ENCODE data around the gene PPP4C. TPM values are rescaled to one million over a fixed set of nuclear protein-coding genes. Genes with fewer than 3 reads are reported as not detected.

Gene PPP4C
- total RNA-seq, 1 donor from 2014 or later = 154 TPM

DNA sequence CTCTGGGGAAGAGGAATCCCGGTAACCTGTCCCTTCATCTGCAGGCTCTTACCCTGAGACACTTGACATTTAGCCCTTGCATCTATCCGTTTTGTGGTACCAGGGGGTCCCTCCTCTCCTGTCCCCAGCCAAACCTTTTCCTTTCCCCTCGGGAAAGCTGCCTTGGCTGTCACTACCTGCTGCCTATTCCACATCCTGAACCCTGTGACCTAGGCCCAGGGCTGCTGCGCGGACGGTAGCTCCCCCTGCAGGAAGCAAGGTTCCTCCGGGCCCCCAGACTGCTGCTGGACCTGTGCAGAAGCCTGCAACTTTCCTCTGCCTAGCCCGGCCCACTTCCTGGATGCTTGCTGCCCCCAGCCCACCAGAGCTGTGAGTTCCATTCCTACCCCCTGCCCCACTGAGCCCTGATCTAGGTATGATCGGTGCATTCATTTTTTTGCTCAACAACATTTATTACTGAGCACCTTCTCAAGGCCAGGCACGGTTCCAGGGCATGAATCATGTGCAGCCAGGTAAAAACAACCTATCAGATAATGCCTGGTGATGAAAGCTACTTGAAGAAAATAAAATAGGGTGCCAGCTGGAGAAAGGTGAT is 20.7 kb upstream of the PPP4C start:
- DNase-seq (ENCODE audit: low read depth) = peak; percentile 64

DNA sequence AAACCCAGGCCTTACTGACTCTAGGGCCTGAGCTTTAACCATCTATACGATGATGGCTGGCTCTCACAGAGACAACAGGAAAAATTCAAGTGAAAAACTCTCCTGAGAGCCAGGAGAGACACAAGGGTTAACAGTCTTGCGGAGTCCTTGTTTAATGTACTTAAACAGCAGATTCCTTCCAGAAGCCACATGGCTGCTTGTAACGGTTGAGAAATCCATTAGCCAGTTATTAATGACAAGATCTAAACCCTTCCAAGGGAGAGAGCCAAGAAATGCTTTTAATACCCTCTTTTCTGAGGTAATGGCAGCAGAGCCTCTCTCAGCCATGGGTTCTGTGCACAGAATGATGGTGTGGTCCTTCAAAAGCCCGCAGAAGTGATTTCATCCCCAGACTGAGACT is 15.4 kb upstream of the PPP4C start:
- DNase-seq (ENCODE audit: low read depth) = no peak

DNA sequence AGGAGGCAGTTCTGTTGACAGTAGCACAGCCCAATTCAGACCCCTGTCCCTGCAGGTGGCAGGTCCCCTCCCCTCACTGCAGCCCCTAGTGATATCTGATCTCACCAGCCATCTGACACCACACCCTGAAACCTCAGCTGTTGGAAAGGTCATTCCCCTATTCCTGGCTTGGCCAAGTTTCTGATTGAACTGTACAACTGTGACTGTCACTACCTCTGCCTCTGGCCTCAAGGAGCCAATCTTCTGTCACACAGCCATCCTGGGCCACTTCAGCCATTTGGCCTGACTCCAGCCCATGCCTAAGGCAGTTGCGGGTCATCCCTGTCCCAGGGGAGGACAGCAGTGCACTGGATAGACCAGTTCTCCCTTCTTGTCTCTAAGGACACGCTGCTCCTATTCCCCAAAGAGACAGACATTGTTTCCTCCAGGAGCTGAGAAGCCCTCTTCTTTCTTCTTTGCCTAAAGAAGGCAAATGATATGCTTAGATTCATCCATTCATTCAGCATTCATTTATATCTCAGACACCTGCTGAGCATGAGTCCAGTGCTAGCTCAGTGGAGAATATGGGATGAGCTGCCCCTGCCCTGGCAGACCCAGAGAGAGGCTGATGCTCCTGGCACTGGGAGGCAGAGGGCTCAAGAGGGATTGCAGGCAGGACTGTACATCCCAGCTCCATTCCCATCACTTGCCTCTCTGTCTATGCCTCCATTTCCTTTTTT is 14.8 kb upstream of the PPP4C start:
- DNase-seq (ENCODE audit: low read depth) = no peak

DNA sequence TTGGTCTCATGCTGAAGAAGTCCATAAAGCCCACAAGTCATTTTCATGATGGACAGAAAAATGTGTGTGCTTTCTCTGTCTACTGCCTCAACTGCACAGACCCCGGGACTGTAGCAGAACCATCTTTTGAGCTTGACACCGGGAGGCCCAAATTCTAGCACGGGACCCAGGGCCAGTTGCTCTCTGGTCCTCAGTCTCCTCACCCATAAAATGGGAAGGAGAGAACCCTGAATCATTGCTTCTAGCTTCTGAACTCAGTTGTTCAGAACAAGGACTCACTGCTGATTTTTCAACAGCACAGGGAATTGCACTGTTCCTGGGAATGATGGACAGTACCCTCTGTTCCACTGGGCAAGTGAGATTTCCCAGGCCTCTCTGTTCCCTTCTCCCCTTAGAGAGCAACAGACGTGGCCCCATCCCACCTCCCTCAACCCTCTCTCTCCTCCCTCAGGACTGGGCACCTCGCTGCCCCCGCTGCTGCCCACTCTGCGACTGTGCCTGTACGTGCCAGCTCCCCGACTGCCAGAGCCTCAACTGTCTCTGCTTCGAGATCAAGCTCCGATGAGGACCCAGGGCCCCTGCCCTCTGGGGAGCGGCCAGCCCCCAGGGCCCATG is 12.4 kb upstream of the PPP4C start:
- DNase-seq (ENCODE audit: low read depth) = no peak

DNA sequence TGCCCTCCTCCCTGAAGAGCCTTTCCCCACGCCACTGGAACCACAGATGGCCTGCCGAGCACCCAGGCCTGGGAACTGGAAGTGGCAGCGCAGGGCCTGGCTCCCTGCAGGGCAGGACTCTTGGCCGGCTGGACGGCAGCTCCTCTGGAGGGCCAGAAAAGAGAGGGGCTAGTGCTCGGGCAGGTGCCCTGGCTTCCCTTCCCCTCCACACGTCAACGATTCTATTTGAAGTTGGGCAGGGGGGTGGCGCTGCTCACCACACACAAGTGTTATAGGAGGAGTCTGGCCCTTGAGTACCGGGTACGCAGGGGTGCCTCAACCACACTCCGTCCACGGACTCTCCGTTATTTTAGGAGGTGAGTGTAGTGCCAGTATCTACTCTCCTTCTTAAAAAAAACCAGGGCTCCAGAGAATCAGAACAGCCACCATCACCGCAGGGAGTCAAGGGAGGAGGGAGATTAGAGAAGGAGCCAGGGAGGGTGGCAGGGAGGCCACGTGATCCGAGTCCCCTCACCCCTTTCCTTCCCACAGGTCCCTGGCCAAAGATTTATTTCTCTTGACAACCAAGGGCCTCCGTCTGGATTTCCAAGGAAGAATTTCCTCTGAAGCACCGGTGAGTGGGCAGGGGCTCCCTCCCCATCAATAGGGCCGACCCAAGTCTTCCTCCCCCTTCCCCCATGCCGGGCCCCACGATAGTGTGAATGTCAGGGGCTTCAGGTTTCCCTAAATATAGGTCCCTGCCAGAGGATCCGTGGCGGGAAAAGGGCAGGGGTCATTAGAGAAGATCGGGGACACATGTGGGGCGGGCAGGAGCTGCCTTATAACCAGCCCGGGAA is 11.7 kb upstream of the PPP4C start:
- peak; percentile 44 for DNase-seq (ENCODE audit: low read depth)

DNA sequence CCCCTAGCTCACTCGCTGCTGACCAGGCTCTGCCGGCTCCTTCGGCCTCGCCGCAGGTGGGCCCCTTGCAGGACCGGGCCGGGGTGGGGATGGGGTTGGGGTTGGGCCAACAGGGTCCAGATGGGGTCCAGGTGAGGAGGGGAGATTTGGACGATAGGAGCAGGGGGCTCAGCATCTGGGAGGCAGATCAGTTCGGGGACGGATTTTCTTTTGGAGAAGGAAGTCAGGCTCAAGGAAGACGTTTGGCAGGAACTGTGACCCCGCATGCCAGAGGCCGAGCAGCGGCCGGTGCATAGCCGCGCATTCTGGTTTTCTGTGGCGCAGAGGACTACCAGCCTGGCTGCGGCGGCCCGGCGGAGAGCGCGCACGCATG is 11.1 kb upstream of the PPP4C start:
- DNase-seq (ENCODE audit: low read depth) = no peak

DNA sequence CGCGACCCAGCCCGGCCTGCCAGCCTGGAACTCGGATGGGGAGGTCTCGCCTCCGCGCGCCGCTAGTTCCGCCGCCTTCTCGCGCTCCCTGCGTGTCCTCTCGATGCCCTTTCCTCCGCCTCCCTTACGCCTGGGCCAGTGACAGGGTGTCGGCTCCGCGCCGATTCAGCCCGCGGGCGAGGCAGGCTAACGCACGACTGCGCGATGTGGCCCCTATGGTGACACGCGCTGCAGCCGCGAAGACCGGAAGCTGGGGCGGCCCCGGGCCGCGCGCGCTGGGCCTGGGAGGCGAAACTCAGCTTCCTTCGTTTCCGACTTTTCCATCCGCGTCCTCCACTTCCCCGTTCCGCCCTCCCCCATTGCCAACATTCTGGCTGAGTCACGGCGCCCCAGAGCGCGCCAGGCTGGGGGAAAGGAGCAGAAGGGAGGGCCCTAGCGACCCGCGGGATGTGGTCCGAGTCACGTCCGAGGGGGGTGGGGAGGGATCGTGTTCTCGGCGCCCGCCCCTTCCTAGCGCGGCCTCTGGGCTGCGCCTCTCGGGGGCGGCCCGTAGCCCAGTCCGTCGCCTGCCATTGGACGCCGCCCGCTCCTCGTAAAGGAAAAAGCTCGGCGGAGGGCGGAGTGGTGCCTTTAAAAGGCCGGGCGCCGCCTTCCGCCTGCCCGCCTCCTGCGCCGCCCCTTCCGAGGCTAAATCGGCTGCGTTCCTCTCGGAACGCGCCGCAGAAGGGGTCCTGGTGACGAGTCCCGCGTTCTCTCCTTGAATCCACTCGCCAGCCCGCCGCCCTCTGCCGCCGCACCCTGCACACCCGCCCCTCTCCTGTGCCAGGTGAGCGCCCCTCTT is 10.5 kb upstream of the PPP4C start, which contains the start of gene ALDOA:
TSS of gene ALDOA (plus strand) at position 659 of the 841 bp plus-strand sequence. CDS start 1,138 bp downstream, outside the sequence.
- peak; percentile 90 for DNase-seq (ENCODE audit: low read depth)

DNA sequence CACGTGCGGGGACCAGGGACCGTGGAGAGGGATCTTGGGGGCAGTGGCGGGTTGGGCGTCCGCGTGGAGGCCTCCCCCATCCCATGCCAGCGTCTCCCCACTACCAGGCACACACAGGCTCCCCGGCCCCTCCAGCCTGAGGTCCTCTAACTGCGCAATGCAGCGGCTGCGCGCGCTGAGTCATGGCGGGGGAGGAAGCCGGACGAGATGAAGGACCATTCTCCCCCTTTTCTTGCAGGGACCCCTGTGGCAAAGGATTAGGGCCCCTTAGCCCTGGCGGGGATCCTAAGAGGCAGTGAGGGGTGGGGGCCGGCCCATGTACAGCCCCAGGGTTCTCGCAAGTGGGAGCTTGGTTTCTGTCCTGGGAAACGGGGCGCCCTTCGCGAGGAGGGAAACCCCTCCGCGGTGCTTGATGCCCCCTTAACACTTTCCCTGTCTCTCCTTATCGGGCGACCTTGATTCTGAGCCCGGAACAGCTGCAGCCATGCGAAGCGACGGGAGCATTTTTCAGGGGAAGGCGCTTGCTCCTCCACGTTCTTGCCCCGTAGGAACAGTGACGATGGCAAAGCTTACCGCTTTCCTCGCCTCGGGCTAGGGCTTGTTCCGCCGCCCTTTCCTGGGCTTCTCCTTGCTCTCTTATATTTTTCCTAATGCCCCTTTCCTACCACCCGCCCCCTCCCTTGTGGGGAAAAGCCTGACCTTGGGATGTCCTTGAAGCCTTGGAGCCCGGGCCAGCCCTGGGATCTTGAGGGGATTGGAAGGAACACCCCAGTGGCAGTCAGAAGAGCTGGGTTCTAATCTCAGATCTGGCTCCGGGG is 9.6 kb upstream of the PPP4C start:
- no peak for DNase-seq (ENCODE audit: low read depth)

DNA sequence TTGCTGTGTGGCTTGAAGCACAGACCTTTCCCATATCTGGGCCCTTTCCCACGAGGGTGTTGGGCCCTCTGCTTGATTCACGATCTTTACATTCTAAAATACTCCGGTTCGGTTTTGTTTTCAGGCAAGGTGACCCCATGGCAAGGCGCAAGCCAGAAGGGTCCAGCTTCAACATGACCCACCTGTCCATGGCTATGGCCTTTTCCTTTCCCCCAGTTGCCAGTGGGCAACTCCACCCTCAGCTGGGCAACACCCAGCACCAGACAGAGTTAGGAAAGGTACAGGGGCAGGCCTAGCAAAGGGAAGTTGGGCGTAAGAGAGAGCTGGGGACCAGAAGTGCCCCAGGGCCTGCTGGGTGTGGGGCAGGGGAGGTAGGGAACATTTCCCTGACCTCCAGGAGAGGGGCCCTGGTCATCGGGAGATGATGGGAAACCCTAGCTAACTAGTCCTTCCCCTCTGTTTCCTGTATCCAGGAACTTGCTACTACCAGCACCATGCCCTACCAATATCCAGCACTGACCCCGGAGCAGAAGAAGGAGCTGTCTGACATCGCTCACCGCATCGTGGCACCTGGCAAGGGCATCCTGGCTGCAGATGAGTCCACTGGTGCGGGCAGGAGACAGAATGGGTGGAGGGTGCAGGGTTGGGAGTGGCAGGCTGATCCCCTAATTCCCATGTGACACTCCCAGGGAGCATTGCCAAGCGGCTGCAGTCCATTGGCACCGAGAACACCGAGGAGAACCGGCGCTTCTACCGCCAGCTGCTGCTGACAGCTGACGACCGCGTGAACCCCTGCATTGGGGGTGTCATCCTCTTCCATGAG is 8.8 kb upstream of the PPP4C start:
- DNase-seq (ENCODE audit: low read depth) = no peak

DNA sequence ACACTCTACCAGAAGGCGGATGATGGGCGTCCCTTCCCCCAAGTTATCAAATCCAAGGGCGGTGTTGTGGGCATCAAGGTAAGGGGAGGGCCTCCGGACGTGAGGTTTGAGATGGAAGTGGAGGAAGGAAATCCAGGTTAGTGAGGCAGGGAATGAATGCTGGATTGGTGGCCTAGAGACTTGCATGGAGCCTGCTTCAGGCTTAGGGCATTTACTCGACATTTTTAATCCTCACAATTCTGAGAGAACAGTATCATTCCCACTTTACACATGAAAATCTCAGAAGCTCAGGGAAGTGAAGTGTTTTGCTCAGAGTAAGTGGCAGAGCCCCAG is 8.2 kb upstream of the PPP4C start:
- DNase-seq (ENCODE audit: low read depth) = no peak

DNA sequence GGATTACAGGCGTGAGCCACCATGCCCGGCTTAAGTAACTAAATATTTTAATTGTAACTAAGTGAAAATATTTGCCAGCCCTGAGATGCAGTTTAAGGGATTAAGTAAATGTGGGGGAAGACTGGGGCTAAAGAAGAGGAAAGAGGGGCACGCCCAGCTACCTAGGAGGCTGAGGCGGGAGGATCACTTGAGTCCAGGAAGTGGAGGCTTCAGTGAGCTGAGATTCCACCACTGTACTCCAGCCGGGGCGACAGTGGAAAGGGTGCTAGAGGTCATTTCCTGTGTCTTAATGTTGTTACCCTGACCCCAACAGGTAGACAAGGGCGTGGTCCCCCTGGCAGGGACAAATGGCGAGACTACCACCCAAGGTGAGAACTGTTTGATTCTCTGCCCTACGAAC is 7.5 kb upstream of the PPP4C start:
- DNase-seq (ENCODE audit: low read depth) = no peak

DNA sequence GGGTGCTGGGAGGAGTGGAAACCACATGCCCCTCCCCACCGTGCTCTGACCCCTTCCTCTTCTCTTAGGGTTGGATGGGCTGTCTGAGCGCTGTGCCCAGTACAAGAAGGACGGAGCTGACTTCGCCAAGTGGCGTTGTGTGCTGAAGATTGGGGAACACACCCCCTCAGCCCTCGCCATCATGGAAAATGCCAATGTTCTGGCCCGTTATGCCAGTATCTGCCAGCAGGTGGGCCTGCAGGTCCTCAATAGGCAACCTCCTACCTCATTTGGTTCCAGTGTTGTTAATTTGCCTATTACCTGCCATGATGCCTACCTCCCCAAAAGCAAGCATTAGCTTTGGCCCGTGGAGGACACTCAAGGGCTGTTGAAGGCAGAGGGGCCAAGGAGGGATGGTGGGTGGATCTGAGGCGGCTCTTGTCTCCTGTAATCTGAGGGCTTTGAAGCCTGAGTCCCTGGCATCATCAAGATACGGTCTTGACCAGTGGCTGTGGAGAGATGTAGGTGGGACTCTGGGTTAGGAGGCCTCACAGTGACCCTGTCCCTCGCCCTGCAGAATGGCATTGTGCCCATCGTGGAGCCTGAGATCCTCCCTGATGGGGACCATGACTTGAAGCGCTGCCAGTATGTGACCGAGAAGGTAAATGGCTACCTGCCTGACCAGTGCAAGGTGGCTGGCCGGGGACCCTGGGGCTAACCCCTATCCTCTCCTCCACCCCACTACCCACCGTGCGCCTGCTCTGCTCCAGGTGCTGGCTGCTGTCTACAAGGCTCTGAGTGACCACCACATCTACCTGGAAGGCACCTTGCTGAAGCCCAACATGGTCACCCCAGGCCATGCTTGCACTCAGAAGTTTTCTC is 6.8 kb upstream of the PPP4C start:
- no peak for DNase-seq (ENCODE audit: low read depth)

DNA sequence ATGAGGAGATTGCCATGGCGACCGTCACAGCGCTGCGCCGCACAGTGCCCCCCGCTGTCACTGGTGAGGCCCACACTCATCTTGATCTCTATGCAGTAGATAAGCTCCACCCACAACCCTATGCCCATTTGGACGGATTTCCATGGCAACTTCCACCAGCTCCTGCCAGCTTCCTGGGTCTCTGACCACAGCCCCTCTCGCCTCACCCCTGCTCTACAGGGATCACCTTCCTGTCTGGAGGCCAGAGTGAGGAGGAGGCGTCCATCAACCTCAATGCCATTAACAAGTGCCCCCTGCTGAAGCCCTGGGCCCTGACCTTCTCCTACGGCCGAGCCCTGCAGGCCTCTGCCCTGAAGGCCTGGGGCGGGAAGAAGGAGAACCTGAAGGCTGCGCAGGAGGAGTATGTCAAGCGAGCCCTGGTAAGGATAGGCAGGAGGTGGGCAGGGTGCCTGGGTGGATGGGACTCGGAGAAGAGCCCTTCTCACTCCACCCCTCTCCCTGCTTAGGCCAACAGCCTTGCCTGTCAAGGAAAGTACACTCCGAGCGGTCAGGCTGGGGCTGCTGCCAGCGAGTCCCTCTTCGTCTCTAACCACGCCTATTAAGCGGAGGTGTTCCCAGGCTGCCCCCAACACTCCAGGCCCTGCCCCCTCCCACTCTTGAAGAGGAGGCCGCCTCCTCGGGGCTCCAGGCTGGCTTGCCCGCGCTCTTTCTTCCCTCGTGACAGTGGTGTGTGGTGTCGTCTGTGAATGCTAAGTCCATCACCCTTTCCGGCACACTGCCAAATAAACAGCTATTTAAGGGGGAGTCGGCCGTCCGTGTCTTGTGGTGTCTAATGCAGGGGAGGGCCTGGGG is 6.0 kb upstream of the PPP4C start:
- no peak for DNase-seq (ENCODE audit: low read depth)

DNA sequence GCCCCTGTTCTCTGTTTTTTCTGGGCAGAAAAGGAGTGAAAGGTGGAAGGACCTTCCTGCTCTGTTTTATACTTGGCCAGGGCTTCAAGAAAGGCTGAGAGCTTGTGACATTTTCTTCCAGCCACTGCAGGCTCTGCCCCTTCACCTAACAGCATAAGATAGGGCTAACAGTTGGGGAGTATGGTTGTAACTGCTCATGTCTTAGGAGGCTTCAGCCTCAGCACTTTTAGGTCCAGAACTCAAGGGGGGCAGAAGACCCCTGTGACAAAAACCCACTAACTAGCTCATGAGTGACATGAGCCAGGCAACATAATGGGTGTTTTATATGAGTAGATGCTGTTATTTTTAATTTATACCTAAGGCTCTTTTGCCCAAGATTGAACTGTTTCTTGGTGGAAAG is 5.3 kb upstream of the PPP4C start:
- no peak for DNase-seq (ENCODE audit: low read depth)

DNA sequence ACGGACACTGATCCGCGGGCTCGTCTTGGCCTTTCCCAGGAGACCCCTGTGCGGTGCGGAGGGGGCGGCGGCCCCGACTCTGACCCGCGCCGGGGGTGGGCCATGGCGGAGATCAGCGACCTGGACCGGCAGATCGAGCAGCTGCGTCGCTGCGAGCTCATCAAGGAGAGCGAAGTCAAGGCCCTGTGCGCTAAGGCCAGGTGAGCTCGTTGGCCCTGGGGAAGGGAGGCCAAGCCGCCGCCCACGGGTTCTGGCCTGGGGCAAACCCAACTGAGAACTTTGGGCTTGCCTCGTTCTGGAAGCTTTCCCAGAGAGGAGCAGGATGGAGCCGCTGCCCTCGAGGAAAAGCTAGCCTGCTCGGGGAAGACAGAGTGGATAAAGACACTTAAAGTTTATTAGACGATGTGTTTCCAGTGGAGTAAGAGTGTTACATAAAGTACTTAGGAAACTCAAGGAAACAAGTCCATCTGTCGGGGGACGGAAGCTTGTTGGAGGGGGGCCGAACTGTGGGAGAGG is 540 bp downstream of the PPP4C start:
- no peak for DNase-seq (ENCODE audit: low read depth)

DNA sequence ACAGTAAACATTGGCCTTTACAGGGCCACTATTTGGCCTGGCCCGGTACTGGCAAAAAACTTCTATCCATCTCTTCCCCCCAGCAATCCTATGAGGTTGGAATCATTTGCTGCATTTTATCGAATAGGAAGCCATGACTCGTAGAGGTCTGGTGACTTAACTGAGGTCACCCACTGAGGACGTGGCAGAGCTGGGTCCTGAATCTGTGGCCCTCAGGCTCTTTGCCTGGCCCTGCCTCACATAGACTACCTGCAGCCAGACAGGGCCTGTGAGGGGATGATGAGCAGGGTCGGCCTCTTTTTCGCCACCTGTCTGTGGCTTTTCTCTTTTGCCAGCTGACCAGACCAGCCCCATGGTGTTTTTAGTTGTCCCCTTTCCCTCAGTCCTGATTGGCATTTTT is 1.9 kb downstream of the PPP4C start:
- DNase-seq (ENCODE audit: low read depth) = no peak

DNA sequence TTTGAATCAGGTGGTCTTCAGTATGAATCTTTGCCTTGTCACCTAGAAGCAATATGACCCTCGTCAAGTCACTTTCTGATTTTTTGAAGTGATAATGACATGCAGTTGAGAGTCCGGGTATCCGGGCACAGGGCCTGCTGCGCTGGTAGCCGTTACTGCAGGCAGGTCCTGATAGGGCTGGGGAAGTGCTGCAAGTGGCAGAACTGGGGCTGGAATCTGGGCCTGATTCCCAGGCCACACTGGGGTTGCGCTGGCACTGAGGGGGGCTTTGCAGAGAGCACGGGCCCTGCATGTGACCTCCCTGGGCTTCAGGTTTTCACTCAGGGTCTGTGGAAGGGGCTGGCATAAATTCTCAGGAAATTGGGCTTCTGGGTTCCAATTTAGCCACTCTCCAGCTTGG is 3.0 kb downstream of the PPP4C start:
- no peak for DNase-seq (ENCODE audit: low read depth)

DNA sequence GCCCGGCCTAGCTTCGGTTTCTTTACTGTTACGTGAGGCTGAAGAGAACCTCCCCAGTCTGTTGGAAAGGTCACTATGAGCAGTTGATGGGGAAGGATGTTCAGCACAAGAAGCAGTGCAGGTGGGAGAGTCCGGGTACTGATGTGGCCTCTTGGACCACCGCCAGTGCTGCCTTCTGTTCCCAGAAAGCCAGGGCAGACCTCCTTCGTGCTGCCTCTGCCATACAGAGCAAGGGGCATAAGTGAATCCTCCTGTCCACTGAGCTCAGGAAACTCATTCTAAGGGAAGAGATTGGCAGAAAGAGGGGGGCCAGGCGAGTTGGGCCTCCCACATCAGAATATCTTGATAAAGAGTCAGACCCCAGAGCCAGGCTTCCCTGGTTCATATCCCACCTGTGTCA is 3.7 kb downstream of the PPP4C start:
- DNase-seq (ENCODE audit: low read depth) = no peak
